K562 (cell line): Measurements from ENCODE around the gene DHRS4L2. TPM values are rescaled to one million over a fixed set of nuclear protein-coding genes. Genes with fewer than 3 reads are reported as not detected.
A peak's percentile ranks its signal among the peaks of the same experiment; 100 is the strongest.

Experiments used
- BACH1 ChIP-seq: fragments of 200-800 bp; sonication (Bioruptor generic); IDR thresholded peaks from 2 replicates; pipeline ENCODE4 v1.6.1; 2016; ENCODE audit warnings: missing genetic modification characterization, missing compliant biosample characterization
- CTCFL ChIP-seq: IDR thresholded peaks from 2 replicates; pipeline ENCODE4 v1.6.1; 2011; ENCODE audit warnings: borderline replicate concordance, low read depth, mild to moderate bottlenecking, moderate library complexity, low read length; ENCODE audit not compliant: insufficient read depth, poor library complexity, severe bottlenecking
- ETV1 ChIP-seq: fragments of 450-650 bp; conservative IDR thresholded peaks from 2 replicates; pipeline ENCODE4 v1.6.1; 2016; ENCODE audit warnings: missing genetic modification characterization, control low read depth, low read depth, missing compliant biosample characterization
- FOXK2 ChIP-seq, 2 experiments: fragments of 450-650 bp; IDR thresholded peaks in 1 of 2; conservative IDR thresholded peaks in 1 of 2; 2 replicates each; pipeline ENCODE4 v1.6.1; 2016; ENCODE audit warnings: low read depth in 2 of 2, mild to moderate bottlenecking in 1 of 2
- GTF2F1 ChIP-seq: IDR thresholded peaks from 2 replicates; pipeline ENCODE4 v1.6.1; 2011; ENCODE audit warnings: low read depth, low read length, improper control_type of control experiment
- HDGF ChIP-seq: fragments of 450-650 bp; IDR thresholded peaks from 2 replicates; pipeline ENCODE4 v1.6.1; 2016
- IRF1 ChIP-seq: sonication (generic); formaldehyde crosslinking; IDR thresholded peaks from 2 replicates; pipeline ENCODE4 v1.8.0; 2022; ENCODE audit warnings: missing genetic modification reagents, mild to moderate bottlenecking, borderline replicate concordance
- KLF6 ChIP-seq: fragments of 250-450 bp; sonication (Bioruptor Pico); IDR thresholded peaks from 2 replicates; pipeline ENCODE4 v1.4.0; 2020; ENCODE audit warnings: mild to moderate bottlenecking, moderate library complexity, borderline replicate concordance
- LCOR ChIP-seq: sonication (generic); formaldehyde crosslinking; IDR thresholded peaks from 2 replicates; pipeline ENCODE4 v1.8.0; 2022; ENCODE audit warnings: mild to moderate bottlenecking, missing genetic modification reagents
- MCM3 ChIP-seq: fragments of 450-650 bp; IDR thresholded peaks from 2 replicates; pipeline ENCODE4 v1.6.1; 2016
- MXI1 ChIP-seq: IDR thresholded peaks from 2 replicates; pipeline ENCODE4 v1.6.1; 2011; ENCODE audit warnings: low read depth, mild to moderate bottlenecking, improper control_type of control experiment, low read length
- NFIX ChIP-seq: fragments of 250-450 bp; sonication (Bioruptor Pico); IDR thresholded peaks from 2 replicates; pipeline ENCODE4 v1.4.0; 2020; ENCODE audit warnings: low read depth, mild to moderate bottlenecking, moderate library complexity
- PATZ1 ChIP-seq: fragments of 250-450 bp; sonication (Bioruptor Pico); IDR thresholded peaks from 2 replicates; pipeline ENCODE4 v1.5.0; 2020; ENCODE audit warnings: mild to moderate bottlenecking, borderline replicate concordance
- PHTF2 ChIP-seq: fragments of 250-450 bp; sonication (Bioruptor Pico); IDR thresholded peaks from 2 replicates; pipeline ENCODE4 v1.5.0; 2021; ENCODE audit warnings: mild to moderate bottlenecking
- RBM34 ChIP-seq: fragments of 200-400 bp; formaldehyde crosslinking; IDR thresholded peaks from 2 replicates; pipeline ENCODE4 v1.6.1; 2018; ENCODE audit warnings: low read length, borderline replicate concordance; ENCODE audit not compliant: insufficient read depth
- SMC3 ChIP-seq: conservative IDR thresholded peaks from 2 replicates; pipeline ENCODE4 v1.6.1; 2011; ENCODE audit warnings: low read depth, low read length, improper control_type of control experiment; ENCODE audit not compliant: insufficient read depth
- SOX6 ChIP-seq: fragments of 450-650 bp; IDR thresholded peaks from 2 replicates; pipeline ENCODE4 v1.6.1; 2014; ENCODE audit warnings: mild to moderate bottlenecking
- TEAD2 ChIP-seq: fragments of 450-650 bp; IDR thresholded peaks from 2 replicates; pipeline ENCODE4 v1.6.1; 2016; ENCODE audit warnings: missing genetic modification characterization, control low read depth, missing compliant biosample characterization
- TFE3 ChIP-seq: fragments of 450-650 bp; formaldehyde crosslinking; IDR thresholded peaks from 2 replicates; pipeline ENCODE4 v1.4.0; 2020; ENCODE audit warnings: mild to moderate bottlenecking, mixed read lengths
- THAP7 ChIP-seq: fragments of 250-450 bp; sonication (Bioruptor Pico); IDR thresholded peaks from 2 replicates; pipeline ENCODE4 v1.5.0; 2021
- ZC3H11A ChIP-seq: IDR thresholded peaks from 2 replicates; pipeline ENCODE4 v1.6.1; 2012; ENCODE audit warnings: low read depth, low read length, improper control_type of control experiment
- ZEB2 ChIP-seq: fragments of 450-650 bp; IDR thresholded peaks from 2 replicates; pipeline ENCODE4 v1.6.1; 2016
- polyA plus RNA-seq, 8 experiments: library from polyadenylated mRNA; depleted of rRNA in 4 of 8; stranded (reverse) in 5 of 8; unstranded in 3 of 8; fragments of >200 nt; fragmentation: Nextera tagmentation in 2 of 8; fragmentation: Illumina TruSeq in 1 of 8; extraction: Ambion mirVana in 2 of 8; extraction: Trizol in 1 of 8; gene quantifications; 2 replicates each; pipeline versions ENCODE4 v1.2.1 to v1.2.3, GENCODE V29; 2011 to 2014; ENCODE audit warnings: inconsistent platforms in 1 of 8, missing spikeins in 1 of 8
- total RNA-seq, 7 experiments: library from RNA; depleted of rRNA in 6 of 7; stranded (reverse); fragments of >200 nt in 6 of 7; fragmentation: Illumina TruSeq in 2 of 7; extraction: Trizol in 2 of 7; gene quantifications; 2 replicates each; pipeline versions ENCODE4 v1.2.1 to v1.2.3, GENCODE V29; 2011 to 2021; ENCODE audit warnings: low replicate concordance in 1 of 7

Gene DHRS4L2
- total and polyA plus RNA-seq, 9 of the 15 experiments (the other 6 are each of a cell fraction or from before 2014, with no cell fraction given): 2.3 to 13.7 (median 8.1) TPM

- no peak for TF ChIP-seq LCOR (CRISPR knock-in tag)
- no peak for TF ChIP-seq FOXK2 (conservative IDR thresholded peaks at IDR 0.05 in 1 of 2, IDR thresholded peaks at IDR 0.05 in 1 of 2; ENCODE audit: low read depth in 2 of 2)
- no peak for TF ChIP-seq THAP7 (CRISPR knock-in tag)
- no peak for TF ChIP-seq MCM3
- TF ChIP-seq TFE3 (CRISPR knock-in tag): no peak
- TF ChIP-seq PATZ1: no peak
- peak; percentile 60 for TF ChIP-seq CTCFL
- TF ChIP-seq KLF6 (CRISPR knock-in tag): no peak
- TF ChIP-seq NFIX (CRISPR knock-in tag): no peak
- no peak for TF ChIP-seq TEAD2 (tag)
- no peak for TF ChIP-seq RBM34
- no peak for TF ChIP-seq IRF1 (CRISPR knock-in tag)
- no peak for TF ChIP-seq ZEB2
- no peak for TF ChIP-seq GTF2F1
- no peak for TF ChIP-seq SOX6
- TF ChIP-seq MXI1: no peak
- TF ChIP-seq HDGF: no peak
- peak; percentile 48; the same call in 1 of the 2 replicates for TF ChIP-seq SMC3
- TF ChIP-seq ETV1 (tag): no peak
- no peak for TF ChIP-seq ZC3H11A
- TF ChIP-seq BACH1 (tag): no peak
- no peak for TF ChIP-seq PHTF2 (CRISPR knock-in tag)
These were observed 35.1 kb upstream of the DHRS4L2 start, which contains the start of gene DHRS4 (continued) for GRCh38 chr14:23953464-23954278.
